ENCODE measurements around the gene ENTR1. TPM values are rescaled to one million over a fixed set of nuclear protein-coding genes. Genes with fewer than 3 reads are reported as not detected.

The ENTR1 gene
- total and polyA plus RNA-seq, 2 donors (not counting 1 experiment from before 2014, with no cell fraction given): 77.7 to 86.3 TPM

- no peak overlapping the region for H3K27ac Mint-ChIP-seq
- DNase-seq (no peak), ATAC-seq (ENCODE audit: low read depth) (no peak)
- H3K4me1 ChIP-seq (ENCODE audit: control insufficient read depth in 2 of 2, insufficient read depth in 2 of 2, low read length in 2 of 2): no peaks in the 10 kb centered on the region
- no peak overlapping the region for H3K9ac ChIP-seq (ENCODE audit: low read length)
- ChIA-PET POLR2A (no interaction called here), CTCF (no interaction called here)
- no peaks in the 10 kb centered on the region for H3K9me3 ChIP-seq (ENCODE audit: control extremely low read depth in 1 of 3, control insufficient read depth in 2 of 3, insufficient read depth in 1 of 3, low read length in 2 of 3)
- H3K4me1 Mint-ChIP-seq: no peaks in the 10 kb centered on the region
- no peak overlapping the region for H3K4me3 ChIP-seq (ENCODE audit: control extremely low read depth in 1 of 5, extremely low read depth in 1 of 5, insufficient read depth in 1 of 5, low read depth in 2 of 5, low read length in 4 of 5)
- no peak overlapping the region for H3K27ac ChIP-seq (ENCODE audit: low read length in 2 of 2)
- no peaks in the 10 kb centered on the region for H3K9me3 Mint-ChIP-seq (ENCODE audit: insufficient read depth)
- H2AFZ ChIP-seq (ENCODE audit: insufficient read depth, low read depth, low read length, poor library complexity, severe bottlenecking): no peak overlapping the region
- H4K20me1 ChIP-seq (ENCODE audit: control insufficient read depth, insufficient read depth, low read length, poor library complexity, severe bottlenecking): peaks cover 33% of the 10 kb centered on the region
- no peaks in the 10 kb centered on the region for H3K27me3 Mint-ChIP-seq
- TF ChIP-seq EZH2 (IDR thresholded peaks at IDR 0.05; ENCODE audit: borderline replicate concordance, insufficient read depth, low read depth, low read length, poor library complexity, severe bottlenecking): no peak
- TF ChIP-seq CTCF (IDR thresholded peaks at IDR 0.05): no peak
- 96% methylated on average over 19 of the region's 29 CpGs for WGBS (ENCODE audit: insufficient coverage)
- H3K79me2 ChIP-seq (ENCODE audit: control insufficient read depth, insufficient read depth, low read length): peaks cover 16% of the 10 kb centered on the region
- no peaks in the 10 kb centered on the region for H3K27me3 ChIP-seq (replicated peaks in 1 of 4; ENCODE audit: control extremely low read depth in 1 of 4, control insufficient read depth in 3 of 4, insufficient read depth in 4 of 4, low read length in 3 of 4)
- no peak overlapping the region for H3K4me3 Mint-ChIP-seq
- peaks cover 0 to 28% of the 10 kb centered on the region in 2 experiments for H3K36me3 ChIP-seq (replicated peaks in 1 of 2; ENCODE audit: control extremely low read depth in 1 of 2, control insufficient read depth in 1 of 2, extremely low read depth in 1 of 2, insufficient read depth in 2 of 2, low read length in 1 of 2)
- no peak overlapping the region for H3K4me2 ChIP-seq (replicated peaks; ENCODE audit: low read depth, low read length, poor library complexity, severe bottlenecking)
- intact Hi-C loops (cut with micrococcal nuclease): no loop called here
These were observed 20.3 kb upstream of the ENTR1 start for GRCh38 chr9:136430588-136431234.

- Histone ChIP-seq H2AFZ (ENCODE audit: insufficient read depth, low read depth, low read length, poor library complexity, severe bottlenecking) (no peak overlapping the region), H3K27ac (ENCODE audit: low read length in 2 of 2) (no peak overlapping the region), H4K20me1 (ENCODE audit: control insufficient read depth, insufficient read depth, low read length, poor library complexity, severe bottlenecking) (peaks cover 25% of the 10 kb centered on the region), H3K36me3 (replicated peaks in 1 of 2; ENCODE audit: control extremely low read depth in 1 of 2, control insufficient read depth in 1 of 2, extremely low read depth in 1 of 2, insufficient read depth in 2 of 2, low read length in 1 of 2) (peaks cover 0 to 29% of the 10 kb centered on the region in 2 experiments), H3K79me2 (ENCODE audit: control insufficient read depth, insufficient read depth, low read length) (peaks cover 8% of the 10 kb centered on the region), H3K27me3 (replicated peaks in 1 of 4; ENCODE audit: control extremely low read depth in 1 of 4, control insufficient read depth in 3 of 4, insufficient read depth in 4 of 4, low read length in 3 of 4) (no peaks in the 10 kb centered on the region), H3K4me2 (replicated peaks; ENCODE audit: low read depth, low read length, poor library complexity, severe bottlenecking) (no peak overlapping the region), H3K9ac (ENCODE audit: low read length) (no peak overlapping the region), H3K4me3 (ENCODE audit: control extremely low read depth in 1 of 5, extremely low read depth in 1 of 5, insufficient read depth in 1 of 5, low read depth in 2 of 5, low read length in 4 of 5) (no peak overlapping the region), H3K4me1 (ENCODE audit: control insufficient read depth in 2 of 2, insufficient read depth in 2 of 2, low read length in 2 of 2) (no peaks in the 10 kb centered on the region), H3K9me3 (ENCODE audit: control extremely low read depth in 1 of 3, control insufficient read depth in 2 of 3, insufficient read depth in 1 of 3, low read length in 2 of 3) (no peaks in the 10 kb centered on the region)
- TF ChIP-seq EZH2 (IDR thresholded peaks at IDR 0.05; ENCODE audit: borderline replicate concordance, insufficient read depth, low read depth, low read length, poor library complexity, severe bottlenecking) (no peak), CTCF (IDR thresholded peaks at IDR 0.05) (no peak)
- no peak overlapping the region for H3K27ac Mint-ChIP-seq
- CTCF ChIA-PET: no interaction called here
- no peaks in the 10 kb centered on the region for H3K4me1 Mint-ChIP-seq
- intact Hi-C loops (cut with micrococcal nuclease): no loop called here
- H3K27me3 Mint-ChIP-seq: no peaks in the 10 kb centered on the region
- POLR2A ChIA-PET: no interaction called here
- ATAC-seq (ENCODE audit: low read depth): no peak
- WGBS (ENCODE audit: insufficient coverage): 94% methylated on average over 26 of the region's 32 CpGs
- no peaks in the 10 kb centered on the region for H3K9me3 Mint-ChIP-seq (ENCODE audit: insufficient read depth)
- H3K4me3 Mint-ChIP-seq: no peak overlapping the region
- no peak for DNase-seq
These were observed 19.5 kb upstream of the ENTR1 start for GRCh38 chr9:136429683-136430491.

Measured in B cell (primary cell).